Measurements from ENCODE around the gene PIK3R1. TPM values are rescaled to one million over a fixed set of nuclear protein-coding genes. Genes with fewer than 3 reads are reported as not detected.
A peak's percentile ranks its signal among the peaks of the same experiment; 100 is the strongest.

Gene PIK3R1
- total RNA-seq, 1 experiment from 2014 or later, result 11.3 TPM

GRCh38 chr5:68216245-68217046 is 890 bp downstream of the PIK3R1 start:
- no CpG with 5 or more reads among the region's 49 CpGs for WGBS (ENCODE audit: extremely low coverage, insufficient read length, low lambda C conversion rate)

More at GRCh38 chr5:68216245-68217046, 890 bp downstream of the PIK3R1 start:
- peak; percentile 43 for DNase-seq
- Histone ChIP-seq H4K5ac (ENCODE audit: insufficient read length, low read depth, low read length) (no peak overlapping the region), H3K4me1 (ENCODE audit: insufficient read depth, low read length) (no peaks in the 10 kb centered on the region; the same call in none of the 2 replicates), H4K8ac (replicated peaks; ENCODE audit: insufficient read length, low read depth, low read length) (no peak overlapping the region), H2BK12ac (ENCODE audit: insufficient read length, low read depth, low read length) (no peak overlapping the region), H3K23me2 (ENCODE audit: insufficient read length, low read depth, low read length, poor library complexity, severe bottlenecking) (peaks cover 11% of the 10 kb centered on the region), H3K4ac (ENCODE audit: low read depth, low read length) (no peak overlapping the region), H3T11ph (ENCODE audit: low read length) (no peak overlapping the region), H2BK5ac (ENCODE audit: insufficient read length, low read length) (no peak overlapping the region), H2BK20ac (ENCODE audit: low read depth, low read length, poor library complexity, severe bottlenecking) (no peak overlapping the region), H2AFZ (ENCODE audit: low read length) (no peak overlapping the region), H2AK5ac (ENCODE audit: insufficient read length, low read length) (no peak overlapping the region), H3K23ac (ENCODE audit: insufficient read length, low read depth, low read length) (no peak overlapping the region), H3K79me1 (ENCODE audit: insufficient read depth, low read depth, low read length, poor library complexity, severe bottlenecking) (no peaks in the 10 kb centered on the region), H3K79me2 (ENCODE audit: insufficient read depth, low read length) (peaks cover 2% of the 10 kb centered on the region; the same call in 1 of the 2 replicates), H3K56ac (ENCODE audit: insufficient read length, low read depth, low read length) (no peak overlapping the region), H3K27me3 (ENCODE audit: insufficient read depth, low read length) (peaks cover 26% of the 10 kb centered on the region), H3K18ac (ENCODE audit: insufficient read length, low read depth, low read length) (no peak overlapping the region), H3K27ac (ENCODE audit: insufficient read length, low read depth, low read length) (no peak overlapping the region), H3K9ac (ENCODE audit: extremely low read depth, insufficient read length, low read length) (no peak overlapping the region), H2BK120ac (ENCODE audit: low read depth, low read length, poor library complexity, severe bottlenecking) (no peak overlapping the region), H3K9me3 (ENCODE audit: control insufficient read depth, low read depth, low read length) (no peaks in the 10 kb centered on the region), H2BK15ac (ENCODE audit: low read depth, low read length) (no peak overlapping the region), H4K20me1 (ENCODE audit: control insufficient read depth, insufficient read depth, insufficient read length) (no peaks in the 10 kb centered on the region), H3K14ac (ENCODE audit: insufficient read depth, low read length) (no peak overlapping the region; the same call in 1 of the 2 replicates), H3K4me2 (ENCODE audit: insufficient read depth, insufficient read length, low read length) (peak overlapping the region; percentile 86), H4K91ac (ENCODE audit: insufficient read length, low read depth, low read length) (no peak overlapping the region)
- H3K4me3 Mint-ChIP-seq, result peak overlapping the region; percentile 75 to 81
- H3K27ac Mint-ChIP-seq, result no peak overlapping the region
- H3K36me3 Mint-ChIP-seq (ENCODE audit: insufficient read depth in 1 of 3, low read depth in 3 of 3), result peaks cover 4 to 10% (median 9%) of the 10 kb centered on the region in 3 experiments
- peaks cover 82% of the 10 kb centered on the region for H3K27me3 Mint-ChIP-seq (ENCODE audit: low read depth)
- H3K4me1 Mint-ChIP-seq, result peaks cover 21 to 25% of the 10 kb centered on the region in 2 experiments
- peaks cover 9% of the 10 kb centered on the region in 2 experiments for H3K9me3 Mint-ChIP-seq
- no peak for TF ChIP-seq CTCF (conservative IDR thresholded peaks at IDR 0.05)

Measured in H9 (cell line).